Right renal pelvis (tissue), 4 donors: ENCODE data around the gene AIFM3. TPM values are rescaled to one million over a fixed set of nuclear protein-coding genes. Genes with fewer than 3 reads are reported as not detected.

Experiments
- DNase-seq, 4 donors: peaks; one replicate each; pipeline ENCODE4 v3.0.0-alpha.2; 2013; ENCODE audit warnings: low read depth in 4 of 4, low spot score in 3 of 4, missing footprints in 1 of 4
- polyA plus RNA-seq, 4 donors: library from polyadenylated mRNA; unstranded; fragments of 120-200 nt; gene quantifications; one replicate each; pipeline ENCODE4 v1.2.1, GENCODE V29; 2013; ENCODE audit not compliant: insufficient read length in 4 of 4

AIFM3 gene
- polyA plus RNA-seq, 4 donors, result 0.93 to 1.3 (median 1.1) TPM

GRCh38 chr22:20988573-20989322 is 21.7 kb downstream of the AIFM3 start:
- DNase-seq, result no peak

DNA sequence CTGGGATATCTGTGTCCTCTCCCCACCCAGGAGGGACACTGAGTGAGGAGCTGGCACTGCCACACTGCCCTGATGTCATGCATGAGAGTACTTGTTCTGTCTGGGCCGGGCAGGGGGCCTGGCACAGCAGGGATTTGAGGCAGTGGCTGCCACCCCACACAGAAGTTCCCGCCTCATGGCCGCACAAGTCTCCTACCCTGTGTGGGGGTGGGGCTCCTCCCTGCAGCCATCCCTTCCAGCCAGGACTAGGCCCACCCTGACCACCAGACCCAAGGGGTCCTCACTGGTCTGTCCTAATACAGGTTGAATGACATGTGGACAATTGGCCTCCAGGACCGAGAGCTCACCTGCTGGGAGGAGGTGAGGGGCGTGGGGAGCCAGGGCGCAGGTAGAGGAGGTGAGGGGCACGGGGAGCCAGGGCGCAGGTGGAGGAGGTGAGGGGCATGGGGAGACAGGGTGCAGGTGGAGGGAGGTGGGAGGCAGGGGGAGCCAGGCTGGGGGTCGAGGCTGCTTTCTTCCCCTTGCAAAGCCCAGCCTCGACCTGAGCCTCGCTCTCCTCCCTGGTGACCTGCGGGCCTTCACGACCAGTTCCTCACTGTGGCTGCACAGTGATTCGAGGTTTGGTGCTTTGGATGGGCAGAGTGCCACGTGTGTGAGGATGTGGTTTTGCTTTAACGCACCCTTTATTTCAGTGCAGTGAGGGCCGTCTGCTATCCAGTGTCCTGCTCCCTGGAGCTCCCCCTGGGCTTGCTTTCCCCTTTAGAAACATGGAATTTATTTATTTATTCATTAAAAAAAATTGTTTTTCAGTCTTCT is 22.5 kb downstream of the AIFM3 start:
- DNase-seq, result no peak

DNA sequence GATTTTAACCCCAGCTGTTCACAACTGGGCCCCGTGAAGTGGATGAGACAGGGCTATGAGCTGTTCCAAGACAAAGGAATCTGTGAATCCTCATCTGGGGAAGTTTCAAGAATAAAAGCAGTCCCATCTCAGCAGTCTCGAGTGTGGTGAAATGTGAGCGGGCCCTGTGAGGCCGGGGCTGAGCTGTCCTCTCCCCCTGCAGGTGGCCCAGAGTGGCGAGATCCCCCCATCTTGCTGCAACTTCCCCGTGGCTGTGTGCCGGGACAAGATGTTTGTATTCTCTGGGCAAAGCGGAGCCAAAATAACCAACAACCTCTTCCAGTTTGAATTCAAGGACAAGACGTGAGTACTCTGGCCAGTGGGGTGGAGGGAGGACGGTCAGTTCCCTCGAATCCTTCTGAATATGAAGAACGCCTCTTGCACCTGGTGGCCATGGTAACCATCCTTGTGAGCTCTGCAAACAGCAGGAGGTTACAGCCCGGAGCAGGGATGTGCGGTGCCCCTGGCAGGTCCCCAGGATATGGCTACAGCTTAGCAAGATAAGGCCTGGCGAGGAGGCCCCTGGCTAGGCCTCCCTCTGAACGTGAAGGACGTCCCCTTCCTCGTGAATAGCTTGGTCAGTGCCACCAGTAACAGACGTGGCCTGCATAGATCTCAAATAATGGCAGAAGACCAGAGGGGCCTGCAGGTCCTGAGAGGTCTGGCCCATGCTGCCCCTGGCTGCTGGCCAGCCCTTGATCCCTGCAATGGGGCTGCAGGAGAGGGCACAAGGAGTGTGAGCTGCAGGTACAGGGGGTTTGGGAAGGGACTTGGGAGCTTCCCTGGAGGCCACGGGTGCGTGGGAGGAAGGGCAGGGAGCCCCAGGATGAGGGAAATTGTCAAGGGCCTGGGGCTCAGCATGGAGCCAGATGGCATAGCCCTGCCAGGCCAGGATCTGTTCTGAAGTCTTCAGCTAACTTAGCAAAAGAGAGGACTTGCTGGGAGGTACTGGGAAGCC is 23.4 kb downstream of the AIFM3 start:
- DNase-seq, result no peak

DNA sequence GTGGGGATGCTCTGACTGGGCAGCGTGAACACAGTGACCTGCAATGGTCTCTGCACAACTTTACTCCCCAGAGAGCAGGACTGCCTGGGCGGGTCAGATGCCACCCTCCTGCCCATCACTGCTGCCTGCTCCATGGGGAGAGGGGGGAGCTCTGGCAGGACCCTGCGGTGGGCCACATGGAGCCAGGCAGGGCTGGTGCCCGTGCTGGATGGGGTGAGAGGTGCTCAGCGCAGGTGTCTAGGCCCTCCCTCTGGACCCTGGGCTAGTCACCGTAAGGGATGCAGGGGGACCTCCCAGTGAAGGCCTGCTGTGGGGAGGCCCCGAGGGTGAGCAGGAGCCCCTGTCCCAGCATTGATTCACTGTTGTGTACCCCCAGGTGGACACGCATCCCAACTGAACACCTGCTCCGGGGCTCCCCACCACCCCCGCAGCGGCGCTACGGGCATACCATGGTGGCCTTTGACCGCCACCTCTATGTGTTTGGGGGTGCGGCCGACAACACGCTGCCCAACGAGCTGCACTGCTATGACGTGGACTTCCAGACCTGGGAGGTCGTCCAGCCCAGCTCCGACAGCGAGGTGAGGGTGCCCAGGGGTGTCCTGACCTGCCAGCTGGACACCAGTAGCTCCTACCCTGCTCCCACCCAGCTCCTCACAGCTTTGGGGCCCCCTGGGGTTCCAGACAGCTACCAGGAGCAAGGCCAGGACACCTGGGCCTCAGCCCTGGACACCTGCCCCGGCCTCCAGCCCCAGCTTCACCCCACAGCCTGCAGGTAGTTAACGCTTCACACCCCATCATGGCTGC is 24.4 kb downstream of the AIFM3 start:
- DNase-seq, result no peak

GRCh38 chr22:20992056-20992442 is 25.0 kb downstream of the AIFM3 start:
- no peak for DNase-seq

DNA sequence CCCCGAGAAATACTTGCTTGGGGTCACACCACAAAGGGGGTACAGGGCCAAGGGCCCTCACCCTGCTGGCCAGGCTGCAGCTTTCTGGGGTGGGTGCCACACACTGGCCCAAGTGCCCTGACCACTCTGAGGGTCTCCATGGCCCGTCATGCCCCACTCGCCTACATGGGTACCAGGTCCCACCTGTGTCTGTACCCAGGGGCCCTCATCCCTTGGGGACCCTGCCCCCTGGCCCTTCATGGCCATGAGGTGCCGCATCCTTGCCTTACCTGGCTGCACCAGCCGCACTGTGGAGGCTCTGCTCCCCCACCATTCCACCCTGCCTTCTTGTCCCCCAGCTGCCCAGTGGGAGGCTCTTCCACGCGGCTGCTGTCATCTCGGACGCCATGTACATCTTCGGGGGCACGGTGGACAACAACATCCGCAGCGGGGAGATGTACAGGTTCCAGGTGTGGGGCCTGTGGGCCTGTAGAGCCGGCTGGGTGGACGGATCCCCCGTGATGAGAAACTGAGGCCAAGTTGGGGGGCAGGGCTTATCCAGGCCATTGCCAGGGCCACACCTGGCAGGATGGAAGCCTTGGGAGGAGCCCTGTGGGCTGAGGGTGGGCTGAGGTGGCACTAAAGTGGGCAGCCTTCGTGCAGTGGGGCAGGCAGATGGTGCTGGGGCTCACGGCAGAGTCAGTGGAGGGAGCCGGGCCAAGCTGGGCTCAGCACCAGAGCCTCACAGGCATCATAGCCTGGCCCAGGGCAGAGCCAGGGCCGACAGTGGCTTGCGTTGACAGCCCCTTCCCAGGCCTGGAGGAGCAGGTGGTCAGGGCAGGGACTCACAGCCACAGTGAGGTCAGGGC is 25.6 kb downstream of the AIFM3 start:
- DNase-seq, result no peak

GRCh38 chr22:20993304-20994127 is 26.5 kb downstream of the AIFM3 start:
- no peak for DNase-seq

GRCh38 chr22:20994128-20994901 is 27.3 kb downstream of the AIFM3 start:
- DNase-seq, result no peak

GRCh38 chr22:20994902-20995241 is 27.8 kb downstream of the AIFM3 start:
- DNase-seq, result no peak

DNA sequence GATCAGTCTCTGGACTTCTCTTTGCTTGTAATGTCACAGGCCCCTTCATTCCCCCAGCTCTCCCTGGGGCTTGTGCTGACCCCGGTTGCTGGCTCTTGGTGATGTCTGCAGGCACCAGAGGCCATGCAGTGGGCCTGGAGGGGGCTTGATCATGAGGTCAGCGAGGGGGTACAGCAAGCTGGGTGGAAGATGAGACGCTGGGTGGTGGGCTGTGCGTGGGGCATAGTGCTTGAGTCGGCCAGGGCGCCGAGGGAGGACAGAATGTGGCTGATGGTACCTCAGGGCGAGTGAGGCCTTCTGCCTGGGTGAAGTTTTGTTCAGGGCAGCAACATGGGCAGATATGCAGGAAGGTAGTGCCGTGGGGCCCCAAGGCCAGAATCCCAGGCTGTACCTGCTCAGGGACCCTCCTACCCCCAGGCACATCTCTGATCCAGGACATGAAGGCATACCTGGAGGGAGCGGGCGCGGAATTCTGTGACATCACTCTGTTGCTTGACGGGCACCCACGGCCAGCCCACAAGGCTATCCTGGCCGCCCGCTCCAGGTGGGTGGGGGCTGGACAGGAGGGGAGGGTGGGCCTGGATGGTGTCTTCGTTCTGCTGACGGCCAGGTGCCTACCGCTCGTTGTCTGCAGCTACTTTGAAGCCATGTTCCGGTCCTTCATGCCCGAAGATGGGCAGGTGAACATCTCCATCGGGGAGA is 28.4 kb downstream of the AIFM3 start:
- no peak for DNase-seq

- DNase-seq, result no peak
These were observed 29.0 kb downstream of the AIFM3 start for GRCh38 chr22:20996031-20996410.

DNA sequence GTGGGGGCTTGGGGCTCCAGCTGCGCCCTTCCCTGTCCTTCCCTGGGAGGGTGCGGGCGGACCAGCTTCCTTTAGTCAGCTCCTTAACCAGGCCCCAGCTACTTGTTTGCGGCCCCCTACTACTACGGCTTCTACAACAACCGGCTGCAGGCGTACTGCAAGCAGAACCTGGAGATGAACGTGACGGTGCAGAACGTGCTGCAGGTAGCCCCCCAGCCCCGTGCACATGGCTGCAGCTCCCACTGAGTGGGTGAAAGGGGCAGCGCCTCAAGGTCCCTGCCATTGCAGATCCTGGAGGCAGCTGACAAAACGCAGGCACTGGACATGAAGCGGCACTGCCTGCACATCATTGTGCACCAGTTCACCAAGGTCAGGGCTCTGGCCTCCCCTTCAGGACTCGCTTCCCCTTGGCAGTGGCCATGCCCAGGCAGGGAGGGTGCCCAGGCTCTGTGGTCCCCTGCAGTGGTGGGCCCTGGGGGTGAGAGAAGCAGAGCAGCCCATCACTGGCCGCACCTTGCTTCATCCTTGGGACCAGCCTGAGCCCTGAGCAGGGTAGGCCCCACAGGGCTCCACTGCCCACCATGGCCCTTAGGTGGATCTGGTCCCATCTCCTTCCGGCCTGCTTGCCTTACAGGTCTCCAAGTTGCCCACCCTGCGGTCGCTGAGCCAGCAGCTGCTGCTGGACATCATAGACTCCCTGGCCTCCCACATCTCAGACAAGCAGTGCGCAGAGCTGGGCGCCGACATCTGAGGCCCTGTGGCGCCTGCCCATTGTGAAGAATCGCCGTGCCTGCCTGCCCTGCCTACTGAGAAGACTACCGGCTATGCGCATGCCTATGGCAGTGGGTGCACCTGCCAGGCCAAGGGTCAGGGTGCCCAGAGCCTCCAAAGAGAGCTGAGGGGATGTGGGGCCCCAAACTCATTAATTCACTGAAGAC is 29.8 kb downstream of the AIFM3 start:
- no peak for DNase-seq

DNA sequence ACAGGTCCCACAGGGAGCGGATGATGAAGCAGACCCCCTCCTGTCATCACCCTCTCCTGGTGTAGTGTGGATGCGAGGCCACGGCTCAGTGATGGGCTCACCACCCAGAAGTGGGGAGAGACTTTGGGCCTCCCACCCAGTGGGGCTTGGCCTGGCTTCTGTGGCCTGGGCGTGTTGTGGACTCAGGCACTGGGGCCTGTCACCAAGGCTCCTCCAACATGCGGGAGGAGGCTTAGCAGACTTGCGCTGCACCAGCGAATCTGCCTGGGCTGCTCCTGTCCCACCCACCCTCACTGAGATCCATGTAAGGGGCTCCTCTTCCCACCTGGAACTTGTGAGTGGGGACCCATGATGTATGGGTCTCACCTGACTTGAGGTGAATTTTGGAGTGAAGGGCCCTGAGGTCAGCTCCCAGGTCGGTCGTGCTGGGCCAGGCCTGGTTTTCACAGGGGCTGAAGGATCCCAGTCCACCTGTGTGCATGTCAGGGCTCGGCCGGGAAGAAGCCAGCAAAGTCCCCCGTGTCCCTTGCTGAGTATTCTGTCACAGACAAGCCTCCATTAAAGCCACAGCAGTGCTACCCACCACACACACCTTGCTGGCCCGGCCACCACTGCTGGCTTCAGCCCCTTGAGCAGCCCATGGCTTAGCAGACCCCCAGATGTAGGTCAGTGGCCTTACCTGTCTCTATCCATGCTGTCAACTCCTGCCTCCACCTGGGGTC is 30.6 kb downstream of the AIFM3 start:
- DNase-seq, result no peak

DNA sequence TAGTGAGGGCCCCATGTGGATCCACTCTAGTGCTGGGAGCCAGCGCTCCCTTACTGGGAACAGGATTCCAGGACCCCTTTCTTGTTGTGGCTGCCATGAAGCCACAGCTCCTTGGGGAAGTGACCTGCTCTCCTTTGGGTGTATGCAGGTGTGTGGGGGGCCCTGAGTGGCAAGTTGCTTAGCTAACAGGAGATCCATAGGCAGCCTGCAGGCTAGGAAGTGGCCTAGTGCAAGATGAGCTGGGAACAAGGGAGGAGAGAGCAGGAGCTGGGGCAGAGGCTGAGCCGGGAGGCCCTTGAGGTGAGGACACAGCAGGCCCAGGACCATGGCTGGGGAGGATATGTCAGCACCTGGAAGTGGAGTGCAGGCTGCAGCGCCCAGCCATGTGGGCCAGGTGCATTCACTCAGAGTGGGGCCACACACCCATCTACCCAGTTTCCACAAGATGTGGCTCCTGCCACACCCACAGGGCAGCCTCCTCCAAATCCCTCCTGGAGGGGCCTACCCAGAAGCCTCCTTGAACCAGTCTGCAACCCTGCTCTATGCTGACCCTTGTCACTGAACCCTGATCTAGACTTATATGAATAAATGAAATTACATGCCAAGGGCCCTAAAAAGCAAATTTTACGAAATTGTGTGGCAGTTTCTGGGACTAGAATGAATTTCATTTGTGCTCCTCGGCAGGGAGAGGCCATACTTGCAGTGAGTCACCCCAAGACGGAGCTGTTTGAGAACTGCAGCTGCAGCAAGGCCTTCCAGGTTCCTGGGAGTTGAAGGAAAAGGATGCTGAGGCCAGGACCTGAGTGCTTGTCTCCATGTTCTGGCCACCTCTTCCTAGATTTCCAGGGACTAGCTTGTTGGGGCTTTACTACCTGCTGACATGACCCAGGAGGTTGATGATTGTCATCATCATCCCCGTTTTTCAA is 31.6 kb downstream of the AIFM3 start:
- no peak for DNase-seq
